ENCODE data around the gene METTL23. TPM values are rescaled to one million over a fixed set of nuclear protein-coding genes. Genes with fewer than 3 reads are reported as not detected.

The METTL23 gene
- total and polyA plus RNA-seq, 2 of the 8 experiments (the other 6 are each of a cell fraction or from before 2014, with no cell fraction given): 36.1 to 60.2 TPM

DNA sequence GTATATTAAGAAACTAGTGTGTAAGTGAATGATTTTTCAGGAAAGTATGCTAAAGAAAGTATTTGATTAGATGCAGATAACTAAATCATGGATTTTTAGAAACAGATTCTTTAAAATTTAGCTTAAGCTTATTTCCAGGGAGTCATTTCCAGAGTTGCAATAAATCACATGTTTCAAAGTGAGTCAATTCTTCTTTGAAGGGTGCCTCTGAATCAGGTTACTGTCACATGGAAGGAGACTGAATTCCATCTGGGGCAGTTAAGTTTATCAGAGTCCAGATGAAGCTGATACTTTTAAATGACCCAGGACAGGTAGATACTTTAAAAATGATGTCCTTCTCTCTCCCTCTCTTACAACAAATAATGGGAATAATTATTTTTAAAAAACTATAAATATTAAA, 16.3 kb downstream of the METTL23 start:
- no peaks in the 10 kb centered on the region for H3K9me3 ChIP-seq (ENCODE audit: insufficient read depth in 2 of 2, low read depth in 1 of 2, low read length in 1 of 2)
- no peak overlapping the region for H2AFZ ChIP-seq (ENCODE audit: low read length)
- no peaks in the 10 kb centered on the region for H4K20me1 ChIP-seq (replicated peaks in 1 of 2; ENCODE audit: control insufficient read depth in 1 of 2, insufficient read depth in 2 of 2, low read length in 2 of 2)
- no peak overlapping the region for H3K4me2 ChIP-seq (ENCODE audit: insufficient read depth in 1 of 2, low read depth in 2 of 2, low read length in 2 of 2)
- POLR2A ChIA-PET (ENCODE audit: partially characterized antibody): interaction anchor here (0.6 to 0.8 kb wide), 2 partner anchors 11 to 16 kb away, joined by 3 read pairs; partner anchors contain the start of gene METTL23
- H3K4ac ChIP-seq (replicated peaks; ENCODE audit: insufficient read length, low read depth, low read length): no peak overlapping the region
- H3K27me3 ChIP-seq (replicated peaks in 1 of 4; ENCODE audit: control insufficient read depth in 3 of 4, extremely low read depth in 1 of 4, insufficient read depth in 3 of 4, low read length in 3 of 4): no peaks in the 10 kb centered on the region
- H3K4me3 ChIP-seq (ENCODE audit: extremely low read depth in 1 of 4, insufficient read depth in 2 of 4, low read depth in 3 of 4, low read length in 4 of 4): no peak overlapping the region
- peaks cover 4% of the 10 kb centered on the region; the same call in 1 of the 2 replicates for H3K23me2 ChIP-seq (ENCODE audit: low read depth, low read length)
- H2BK5ac ChIP-seq (ENCODE audit: low read depth, low read length): no peak overlapping the region
- H2BK120ac ChIP-seq (replicated peaks; ENCODE audit: low read depth, low read length): no peak overlapping the region
- H3K79me2 ChIP-seq (ENCODE audit: control insufficient read depth in 1 of 2, insufficient read depth in 2 of 2, low read length in 2 of 2): peaks cover 0 to 16% of the 10 kb centered on the region in 2 experiments; a peak in 2 of 4 replicates
- no peak overlapping the region for H3K18ac ChIP-seq (ENCODE audit: extremely low read depth, low read length)
- H4K8ac ChIP-seq (ENCODE audit: extremely low read depth, insufficient read depth, low read length): no peak overlapping the region
- no peaks in the 10 kb centered on the region for H3K79me1 ChIP-seq (ENCODE audit: low read depth, low read length)
- FAIRE-seq: no peak
- H3K56ac ChIP-seq (replicated peaks; ENCODE audit: insufficient read length, low read depth, low read length): no peak overlapping the region
- CTCF ChIA-PET (ENCODE audit: partially characterized antibody): no interaction called here
- H2BK15ac ChIP-seq (ENCODE audit: low read length): no peak overlapping the region
- H4K91ac ChIP-seq (replicated peaks; ENCODE audit: insufficient read length, low read length): no peak overlapping the region
- no peak overlapping the region for H3K27ac ChIP-seq (ENCODE audit: low read depth, low read length)
- H3K36me3 ChIP-seq (ENCODE audit: control insufficient read depth in 2 of 4, insufficient read depth in 4 of 4, low read length in 3 of 4): peaks cover 5 to 25% (median 12%) of the 10 kb centered on the region in 4 experiments; a peak in 7 of 8 replicates
- H3K9ac ChIP-seq (replicated peaks in 1 of 4; ENCODE audit: extremely low read depth in 1 of 4, low read depth in 3 of 4, low read length in 3 of 4): no peak overlapping the region
- H2BK20ac ChIP-seq (ENCODE audit: low read length): no peak overlapping the region
- H3K4me1 ChIP-seq (replicated peaks in 1 of 4; ENCODE audit: control insufficient read depth in 3 of 4, insufficient read depth in 4 of 4, low read length in 3 of 4): peaks cover 0 to 5% (median 3%) of the 10 kb centered on the region in 4 experiments; a peak in 5 of 7 replicates
- H4K5ac ChIP-seq (ENCODE audit: insufficient read length, low read depth, low read length): no peak overlapping the region
- H3K14ac ChIP-seq (ENCODE audit: insufficient read length): no peak overlapping the region
- TF ChIP-seq, protein P1, sequence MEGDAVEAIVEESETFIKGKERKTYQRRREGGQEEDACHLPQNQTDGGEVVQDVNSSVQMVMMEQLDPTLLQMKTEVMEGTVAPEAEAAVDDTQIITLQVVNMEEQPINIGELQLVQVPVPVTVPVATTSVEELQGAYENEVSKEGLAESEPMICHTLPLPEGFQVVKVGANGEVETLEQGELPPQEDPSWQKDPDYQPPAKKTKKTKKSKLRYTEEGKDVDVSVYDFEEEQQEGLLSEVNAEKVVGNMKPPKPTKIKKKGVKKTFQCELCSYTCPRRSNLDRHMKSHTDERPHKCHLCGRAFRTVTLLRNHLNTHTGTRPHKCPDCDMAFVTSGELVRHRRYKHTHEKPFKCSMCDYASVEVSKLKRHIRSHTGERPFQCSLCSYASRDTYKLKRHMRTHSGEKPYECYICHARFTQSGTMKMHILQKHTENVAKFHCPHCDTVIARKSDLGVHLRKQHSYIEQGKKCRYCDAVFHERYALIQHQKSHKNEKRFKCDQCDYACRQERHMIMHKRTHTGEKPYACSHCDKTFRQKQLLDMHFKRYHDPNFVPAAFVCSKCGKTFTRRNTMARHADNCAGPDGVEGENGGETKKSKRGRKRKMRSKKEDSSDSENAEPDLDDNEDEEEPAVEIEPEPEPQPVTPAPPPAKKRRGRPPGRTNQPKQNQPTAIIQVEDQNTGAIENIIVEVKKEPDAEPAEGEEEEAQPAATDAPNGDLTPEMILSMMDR (IDR thresholded peaks at IDR 0.05; ENCODE audit: control extremely low read depth in 1 of 3, insufficient read depth in 1 of 3, low read depth in 1 of 3, low read length in 3 of 3): no peak
- TF ChIP-seq SUZ12 (IDR thresholded peaks at IDR 0.05; ENCODE audit: low read length) (no peak), POLR2AphosphoS5 (IDR thresholded peaks at IDR 0.05; ENCODE audit: low read depth, low read length) (no peak), CHD1 (IDR thresholded peaks at IDR 0.05; ENCODE audit: low read depth, low read length) (no peak), MAFK (IDR thresholded peaks at IDR 0.05; ENCODE audit: low read depth, low read length) (no peak), TBP (IDR thresholded peaks at IDR 0.05; ENCODE audit: low read depth, low read length) (no peak), TCF12 (IDR thresholded peaks at IDR 0.05; ENCODE audit: low read depth, low read length) (no peak), BACH1 (IDR thresholded peaks at IDR 0.05; ENCODE audit: low read length) (no peak), KDM5A (IDR thresholded peaks at IDR 0.05; ENCODE audit: low read length) (no peak), YY1 (IDR thresholded peaks at IDR 0.05; ENCODE audit: low read depth, low read length) (no peak)
- DNase-seq (ENCODE audit: low read depth in 1 of 2, low spot score in 2 of 2): no peak
- no peak overlapping the region for H2AK5ac ChIP-seq (ENCODE audit: low read depth, low read length)
- no peak overlapping the region for H3K23ac ChIP-seq (ENCODE audit: insufficient read length)
- no peak overlapping the region for H2BK12ac ChIP-seq (ENCODE audit: low read depth, low read length)
